ENCODE measurements around the gene CNOT1.

CNOT1 gene

GRCh38 chr16:58518980-58519368 lies 110.7 kb downstream of the CNOT1 start:
- peaks cover 42% of the 10 kb centered on the region for H3K4me1 Mint-ChIP-seq
- no peaks in the 10 kb centered on the region for H3K27me3 Mint-ChIP-seq
- H3K9me3 Mint-ChIP-seq = no peaks in the 10 kb centered on the region
- ATAC-seq (no peak), DNase-seq (no peak)
- no peak overlapping the region for H3K4me3 Mint-ChIP-seq
- H3K27ac Mint-ChIP-seq = no peak overlapping the region

- peaks cover 48% of the 10 kb centered on the region for H3K4me1 Mint-ChIP-seq
- H3K27me3 Mint-ChIP-seq = no peaks in the 10 kb centered on the region
- H3K4me3 Mint-ChIP-seq = no peak overlapping the region
- H3K9me3 Mint-ChIP-seq = no peaks in the 10 kb centered on the region
- peak overlapping the region; percentile 64 to 83 for H3K27ac Mint-ChIP-seq
- no peak for ATAC-seq
- DNase-seq = no peak
These were observed 111.3 kb downstream of the CNOT1 start for GRCh38 chr16:58518083-58518979.

- no peaks in the 10 kb centered on the region for H3K9me3 Mint-ChIP-seq
- no peak for ATAC-seq
- peak overlapping the region in 1 of 2 donors; percentile 63 for H3K27ac Mint-ChIP-seq
- H3K27me3 Mint-ChIP-seq = no peaks in the 10 kb centered on the region
- H3K4me1 Mint-ChIP-seq = peaks cover 64% of the 10 kb centered on the region
- DNase-seq = no peak
- peak overlapping the region; percentile 76 to 95 for H3K4me3 Mint-ChIP-seq
These were observed 112.9 kb downstream of the CNOT1 start for GRCh38 chr16:58516768-58517107.

- peak; percentile 55 to 60 for DNase-seq
- Mint-ChIP-seq H3K4me3 (peak overlapping the region; percentile 89 to 95), H3K27ac (peak overlapping the region; percentile 91 to 95), H3K9me3 (no peaks in the 10 kb centered on the region), H3K4me1 (peaks cover 69% of the 10 kb centered on the region), H3K27me3 (no peaks in the 10 kb centered on the region)
- ATAC-seq = peak; percentile 80
These were observed 113.5 kb downstream of the CNOT1 start for GRCh38 chr16:58515871-58516767.

DNA sequence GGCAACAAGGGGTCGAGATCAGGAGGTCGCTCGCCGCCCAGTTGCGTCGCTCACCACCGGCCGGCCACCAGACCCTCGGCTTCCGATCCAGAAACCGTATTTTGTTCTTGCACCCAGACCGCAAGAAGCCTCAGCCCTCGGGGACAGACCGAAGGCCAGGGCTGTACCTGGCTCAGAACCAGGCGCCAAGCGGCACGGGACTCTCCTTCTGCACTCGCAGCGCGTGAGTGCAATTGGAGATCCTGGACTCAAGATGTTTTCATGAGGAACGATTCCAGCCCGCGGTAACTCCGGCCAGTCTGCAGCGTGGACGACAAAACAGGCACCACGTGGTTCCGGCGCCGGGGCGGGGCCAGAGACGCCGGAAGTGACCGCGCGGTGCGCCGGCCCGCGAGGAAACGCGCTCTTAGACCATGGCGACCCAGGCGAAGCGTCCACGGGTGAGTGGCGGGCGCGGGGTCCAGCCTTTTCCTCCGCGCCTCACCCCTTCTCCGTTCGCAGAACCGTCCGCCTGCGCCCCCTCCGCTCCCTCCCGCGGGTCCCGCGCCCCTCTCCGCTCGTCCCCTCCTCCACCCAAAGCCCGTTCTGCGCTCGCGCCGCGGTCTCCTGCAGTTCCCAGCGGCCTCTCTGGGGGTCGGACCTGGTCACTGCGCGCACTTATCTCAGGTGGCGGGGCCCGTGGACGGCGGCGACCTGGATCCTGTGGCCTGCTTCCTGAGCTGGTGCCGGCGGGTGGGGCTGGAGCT lies 114.3 kb downstream of the CNOT1 start, which contains the start of gene SETD6:
Gene SETD6, plus strand, starts transcription at position 393 of the 746 bp plus-strand sequence. Its CDS starts 21 bp downstream, at position 414.
- ATAC-seq (peak; percentile 83), DNase-seq (peak; percentile 73 to 80)
- Mint-ChIP-seq H3K27ac (peak within 1 kb of the TSS; percentile 91 to 95), H3K4me3 (peak within 1 kb of the TSS; percentile 89 to 95), H3K9me3 (no peaks in the 10 kb centered on the region), H3K27me3 (no peaks in the 10 kb centered on the region), H3K4me1 (peaks cover 69% of the 10 kb centered on the region)

DNA sequence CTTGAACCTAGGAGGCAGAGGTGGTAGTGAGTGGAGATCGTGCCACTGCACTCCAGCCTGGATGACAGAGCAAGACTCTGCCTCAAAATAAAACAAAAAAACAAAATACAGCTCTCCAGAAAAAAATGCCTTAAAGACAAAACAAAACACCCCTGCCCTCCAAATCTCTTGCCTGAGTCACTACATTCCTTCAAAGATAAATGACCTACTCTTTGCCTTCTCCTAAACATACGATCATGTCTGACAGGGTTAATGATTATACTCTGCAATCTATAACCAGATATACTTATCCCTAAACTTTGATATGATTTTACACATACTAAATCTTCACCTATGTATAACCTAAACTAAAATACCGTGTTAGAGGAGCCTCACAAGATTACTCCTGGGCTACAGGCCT lies 115.8 kb downstream of the CNOT1 start:
- no peaks in the 10 kb centered on the region for H3K9me3 Mint-ChIP-seq
- DNase-seq = no peak
- no peak overlapping the region for H3K4me3 Mint-ChIP-seq
- peaks cover 62% of the 10 kb centered on the region for H3K4me1 Mint-ChIP-seq
- H3K27ac Mint-ChIP-seq = peak overlapping the region in 1 of 2 donors; percentile 21
- no peaks in the 10 kb centered on the region for H3K27me3 Mint-ChIP-seq
- no peak for ATAC-seq

GRCh38 chr16:58511933-58512815 lies 117.5 kb downstream of the CNOT1 start:
- no peaks in the 10 kb centered on the region for H3K27me3 Mint-ChIP-seq
- H3K27ac Mint-ChIP-seq = peak overlapping the region; percentile 62 to 94
- no peaks in the 10 kb centered on the region for H3K9me3 Mint-ChIP-seq
- peak; percentile 79 to 82 for DNase-seq
- ATAC-seq = peak; percentile 37
- H3K4me3 Mint-ChIP-seq = no peak overlapping the region
- peaks cover 52% of the 10 kb centered on the region for H3K4me1 Mint-ChIP-seq

- H3K9me3 Mint-ChIP-seq = no peaks in the 10 kb centered on the region
- no peaks in the 10 kb centered on the region for H3K27me3 Mint-ChIP-seq
- DNase-seq (peak in 1 of 2 donors; percentile 13), ATAC-seq (no peak)
- H3K4me1 Mint-ChIP-seq = peaks cover 40% of the 10 kb centered on the region
- H3K27ac Mint-ChIP-seq = peak overlapping the region in 1 of 2 donors; percentile 42
- no peak overlapping the region for H3K4me3 Mint-ChIP-seq
These were observed 118.6 kb downstream of the CNOT1 start for GRCh38 chr16:58510776-58511628.

- Mint-ChIP-seq H3K27me3 (no peaks in the 10 kb centered on the region), H3K4me3 (no peak overlapping the region), H3K4me1 (peaks cover 39% of the 10 kb centered on the region), H3K27ac (peak overlapping the region; percentile 13 to 43), H3K9me3 (no peaks in the 10 kb centered on the region)
- DNase-seq (no peak), ATAC-seq (no peak)
These were observed 119.4 kb downstream of the CNOT1 start for GRCh38 chr16:58510097-58510775.

DNA sequence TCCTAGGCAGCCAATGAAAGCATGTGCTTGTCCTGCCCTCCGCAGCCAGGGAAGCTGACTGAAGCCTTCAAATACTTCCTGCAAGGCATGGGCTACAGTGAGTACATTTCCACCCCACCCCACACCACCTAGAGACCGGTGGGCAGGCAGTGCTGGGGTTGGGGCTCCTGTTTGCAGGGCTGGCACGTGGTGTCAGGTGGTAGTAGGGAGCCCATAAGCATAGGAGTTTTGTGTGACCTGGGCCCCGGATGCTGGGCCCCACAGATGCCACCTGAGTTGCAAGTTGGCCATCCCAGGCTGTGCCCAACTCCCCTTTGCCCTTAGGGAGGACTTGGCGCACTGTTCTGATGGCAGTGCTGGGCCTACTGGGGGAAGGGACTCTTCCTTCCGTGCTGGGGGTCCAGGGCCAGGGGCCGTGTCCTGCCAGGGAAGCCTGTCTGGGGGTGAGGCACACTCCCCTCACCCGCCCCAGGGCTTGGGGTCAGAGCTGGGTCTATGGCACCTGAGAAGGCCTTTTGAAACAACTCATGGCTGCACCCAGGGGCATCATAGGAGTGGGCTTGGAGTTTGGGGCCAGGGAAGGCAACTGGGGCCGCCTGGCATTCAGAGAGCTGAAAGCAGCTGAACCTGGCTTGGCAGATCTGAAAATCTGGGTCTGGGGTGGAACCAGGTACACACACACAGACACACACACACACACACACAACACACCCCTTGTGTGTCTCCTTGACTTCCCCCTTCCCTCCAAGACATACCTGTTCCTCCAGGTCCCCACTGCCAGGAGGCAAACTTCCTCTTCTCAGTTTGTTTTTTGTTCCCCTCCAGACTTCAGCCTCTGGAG lies 120.2 kb downstream of the CNOT1 start:
- DNase-seq = no peak
- Mint-ChIP-seq H3K27ac (peak overlapping the region; percentile 13 to 43), H3K27me3 (no peaks in the 10 kb centered on the region), H3K4me1 (peaks cover 31% of the 10 kb centered on the region), H3K9me3 (no peaks in the 10 kb centered on the region), H3K4me3 (no peak overlapping the region)
- no peak for ATAC-seq

DNA sequence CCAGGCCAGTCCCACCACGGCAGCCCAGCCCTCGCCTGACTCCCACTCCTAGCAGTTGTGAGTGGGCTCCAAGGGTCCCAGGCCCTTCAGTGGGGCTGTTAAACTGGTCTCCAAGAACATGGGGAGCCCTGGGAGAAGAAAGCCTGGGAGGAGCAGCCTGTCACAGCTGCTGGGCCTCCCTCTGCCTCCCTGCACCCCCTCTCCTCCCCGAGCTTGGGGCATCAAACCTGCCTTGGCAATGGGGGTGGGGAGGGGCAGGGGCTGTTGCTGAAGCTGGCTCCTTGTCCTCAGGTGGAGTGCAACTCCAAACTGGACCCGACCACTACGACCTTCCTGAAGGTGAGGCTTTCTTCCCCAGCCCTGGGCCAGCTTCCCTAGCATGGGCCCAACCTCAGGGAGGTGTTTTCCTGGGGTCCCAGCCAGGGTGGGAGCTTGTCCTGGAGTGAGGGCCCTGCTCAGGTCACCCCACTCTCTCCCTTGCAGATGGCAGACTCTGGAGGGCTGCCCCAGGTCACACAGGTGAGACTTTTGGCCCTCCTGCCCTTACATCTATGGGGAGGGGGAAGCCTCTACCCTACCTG lies 120.9 kb downstream of the CNOT1 start:
- Mint-ChIP-seq H3K4me1 (peaks cover 25% of the 10 kb centered on the region), H3K27ac (no peak overlapping the region), H3K27me3 (no peaks in the 10 kb centered on the region), H3K9me3 (no peaks in the 10 kb centered on the region), H3K4me3 (no peak overlapping the region)
- DNase-seq (no peak), ATAC-seq (no peak)

DNA sequence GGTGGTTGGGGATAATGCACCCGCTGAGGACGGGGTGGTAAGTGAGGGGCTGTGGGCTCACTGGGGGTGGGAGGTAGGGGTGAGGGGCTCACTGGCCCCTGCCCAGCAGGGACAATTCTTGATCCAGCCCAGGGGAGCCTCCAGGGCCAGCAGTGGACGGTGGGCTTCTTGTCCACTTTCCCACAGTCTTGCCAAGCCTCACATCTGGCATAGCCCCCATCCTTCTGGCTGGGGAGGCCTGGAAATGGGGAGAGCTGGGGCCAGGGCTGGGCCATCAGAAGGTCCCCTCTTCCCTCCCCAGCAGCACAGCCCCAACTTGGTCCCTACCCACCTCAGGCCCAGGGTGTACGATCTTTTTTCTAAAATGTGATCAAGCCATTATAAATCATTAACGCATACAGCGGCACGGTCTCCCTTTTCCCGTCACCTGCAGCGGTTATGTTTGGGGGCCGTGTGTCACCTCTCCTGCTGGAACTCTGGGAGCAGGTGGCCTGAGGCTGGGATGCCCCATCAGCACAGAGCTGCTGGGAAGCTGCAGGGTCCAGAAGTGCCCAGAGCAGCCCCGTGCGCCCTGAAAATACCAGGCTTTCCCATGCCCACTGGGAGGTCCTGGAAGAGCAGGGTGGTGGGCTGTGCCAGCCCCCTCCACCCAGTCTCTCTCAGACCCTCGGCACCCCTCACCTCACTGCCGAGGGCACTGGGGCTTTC lies 121.5 kb downstream of the CNOT1 start:
- Mint-ChIP-seq H3K27ac (no peak overlapping the region), H3K4me1 (peaks cover 19% of the 10 kb centered on the region), H3K27me3 (peaks cover 5% of the 10 kb centered on the region), H3K9me3 (no peaks in the 10 kb centered on the region), H3K4me3 (no peak overlapping the region)
- DNase-seq = no peak
- ATAC-seq = no peak

Data from stimulated activated naive CD8-positive, alpha-beta T cell treated with anti-CD3 and anti-CD28 coated beads, Interleukin-15, amount 100 ng/mL, for 72 hours (primary cell).